ENCODE data around the gene LLGL2. TPM values are rescaled to one million over a fixed set of nuclear protein-coding genes. Genes with fewer than 3 reads are reported as not detected.

The LLGL2 gene
- total RNA-seq, 1 experiment from 2014 or later: 10.8 TPM

DNA sequence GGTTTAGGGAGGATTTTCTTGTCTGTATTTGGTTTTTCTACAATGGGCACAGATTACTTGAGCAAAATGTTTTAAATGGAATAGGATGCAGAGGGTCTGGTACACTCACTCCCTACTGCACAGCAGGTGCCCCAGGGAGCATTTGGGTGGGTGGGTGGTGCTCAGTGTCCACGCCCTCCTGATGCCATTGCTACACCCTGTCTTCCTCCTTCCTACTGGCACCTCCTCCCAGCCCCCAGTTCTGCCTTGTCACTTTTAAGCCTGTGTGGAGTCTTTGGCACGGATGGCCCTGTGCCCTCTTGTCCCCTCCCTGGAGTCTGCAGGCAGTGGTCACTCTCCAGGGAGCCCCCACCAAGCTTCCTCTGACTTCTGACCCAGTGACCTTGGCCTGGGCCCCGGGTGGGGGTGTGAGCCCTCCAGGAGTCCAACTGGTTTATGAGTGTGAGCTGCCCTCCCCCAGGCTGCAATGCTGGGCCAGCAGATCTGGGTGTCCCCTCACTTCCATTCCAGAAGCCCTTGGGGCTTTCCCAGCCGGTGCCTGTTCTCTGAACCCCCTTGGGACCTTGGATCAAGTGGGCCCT is 15.5 kb downstream of the LLGL2 start:
- H3K4me3 ChIP-seq (ENCODE audit: low read depth, low read length, poor library complexity, severe bottlenecking): no peak overlapping the region
- H3K27me3 ChIP-seq (replicated peaks; ENCODE audit: insufficient read depth, low read depth, low read length, poor library complexity): no peaks in the 10 kb centered on the region
- TF ChIP-seq EZH2 (IDR thresholded peaks at IDR 0.05; ENCODE audit: borderline replicate concordance, low read depth, low read length, poor library complexity, severe bottlenecking) (no peak), CTCF (conservative IDR thresholded peaks at IDR 0.05; ENCODE audit: low read depth, low read length) (no peak)
- intact Hi-C loops (cut with micrococcal nuclease; ENCODE audit: unreplicated experiment): no loop called here
- no peaks in the 10 kb centered on the region for H3K36me3 ChIP-seq (ENCODE audit: insufficient read depth, low read length, poor library complexity, severe bottlenecking)
- no TSS peak for BruUV-seq (replicated peaks)
- POLR2A ChIA-PET (ENCODE audit: low non-redundant PET): no interaction called here
- CTCF ChIA-PET: no interaction called here
- no peak overlapping the region for H3K27ac ChIP-seq (ENCODE audit: low read depth, low read length, poor library complexity, severe bottlenecking)
- H3K4me1 ChIP-seq (ENCODE audit: insufficient read depth, low read length, poor library complexity, severe bottlenecking): no peaks in the 10 kb centered on the region
- DNase-seq (ENCODE audit: low spot score): no peak
- H3K9me3 ChIP-seq (ENCODE audit: low read depth, low read length, poor library complexity, severe bottlenecking): no peaks in the 10 kb centered on the region

- H3K27ac ChIP-seq (ENCODE audit: low read depth, low read length, poor library complexity, severe bottlenecking): no peak overlapping the region
- intact Hi-C loops (cut with micrococcal nuclease; ENCODE audit: unreplicated experiment): no loop called here
- no peaks in the 10 kb centered on the region for H3K36me3 ChIP-seq (ENCODE audit: insufficient read depth, low read length, poor library complexity, severe bottlenecking)
- ChIA-PET CTCF (no interaction called here), POLR2A (ENCODE audit: low non-redundant PET) (no interaction called here)
- BruUV-seq (replicated peaks): no TSS peak
- TF ChIP-seq CTCF (conservative IDR thresholded peaks at IDR 0.05; ENCODE audit: low read depth, low read length): no peak
- DNase-seq (ENCODE audit: low spot score): no peak
- H3K4me3 ChIP-seq (ENCODE audit: low read depth, low read length, poor library complexity, severe bottlenecking): no peak overlapping the region
- no peaks in the 10 kb centered on the region for H3K9me3 ChIP-seq (ENCODE audit: low read depth, low read length, poor library complexity, severe bottlenecking)
- no peaks in the 10 kb centered on the region for H3K27me3 ChIP-seq (replicated peaks; ENCODE audit: insufficient read depth, low read depth, low read length, poor library complexity)
- no peaks in the 10 kb centered on the region for H3K4me1 ChIP-seq (ENCODE audit: insufficient read depth, low read length, poor library complexity, severe bottlenecking)
Measured at GRCh38 chr17:75542229-75542628, 16.7 kb downstream of the LLGL2 start.

DNA sequence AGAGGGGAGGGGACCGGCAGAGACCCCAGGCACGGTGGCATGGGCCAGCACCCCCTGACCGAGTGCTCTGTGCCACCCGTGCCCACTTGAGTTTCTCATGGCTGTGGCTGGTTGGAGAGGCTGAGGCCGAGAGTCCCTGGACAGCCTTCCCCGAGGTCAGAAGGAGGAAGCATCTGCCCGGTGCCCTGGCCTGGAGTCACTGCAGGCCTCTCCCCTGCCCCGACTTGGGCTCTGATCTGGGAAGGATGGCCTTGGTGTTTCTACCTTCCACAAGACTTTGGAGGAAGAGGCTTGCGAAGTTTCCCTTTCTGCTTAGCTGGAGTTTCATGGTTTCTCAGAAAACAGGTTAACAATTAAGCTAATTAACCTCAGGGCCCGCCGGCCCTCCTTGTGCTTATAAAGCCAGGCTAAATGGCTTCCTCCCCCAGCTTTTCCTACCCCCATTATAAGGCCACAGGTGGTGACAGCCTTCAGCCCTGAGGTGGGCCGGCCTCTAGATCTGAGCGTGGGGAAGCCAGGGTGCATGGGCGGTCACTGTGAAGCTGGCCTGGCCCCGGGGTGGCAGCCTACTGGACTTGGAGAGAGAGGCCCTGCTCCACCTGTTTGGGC is 17.3 kb downstream of the LLGL2 start:
- ChIA-PET CTCF (no interaction called here), POLR2A (ENCODE audit: low non-redundant PET) (no interaction called here)
- no peak overlapping the region for H3K4me3 ChIP-seq (ENCODE audit: low read depth, low read length, poor library complexity, severe bottlenecking)
- intact Hi-C loops (cut with micrococcal nuclease; ENCODE audit: unreplicated experiment): no loop called here
- H3K27ac ChIP-seq (ENCODE audit: low read depth, low read length, poor library complexity, severe bottlenecking): no peak overlapping the region
- no peaks in the 10 kb centered on the region for H3K4me1 ChIP-seq (ENCODE audit: insufficient read depth, low read length, poor library complexity, severe bottlenecking)
- no peaks in the 10 kb centered on the region for H3K36me3 ChIP-seq (ENCODE audit: insufficient read depth, low read length, poor library complexity, severe bottlenecking)
- TF ChIP-seq EZH2 (IDR thresholded peaks at IDR 0.05; ENCODE audit: borderline replicate concordance, low read depth, low read length, poor library complexity, severe bottlenecking) (no peak), CTCF (conservative IDR thresholded peaks at IDR 0.05; ENCODE audit: low read depth, low read length) (no peak)
- no peak for DNase-seq (ENCODE audit: low spot score)
- H3K27me3 ChIP-seq (replicated peaks; ENCODE audit: insufficient read depth, low read depth, low read length, poor library complexity): no peaks in the 10 kb centered on the region
- H3K9me3 ChIP-seq (ENCODE audit: low read depth, low read length, poor library complexity, severe bottlenecking): no peaks in the 10 kb centered on the region
- no TSS peak for BruUV-seq (replicated peaks)

All from A673 (cell line).